Panc1 (cell line): ENCODE measurements around the gene ADCK2. TPM values are rescaled to one million over a fixed set of nuclear protein-coding genes. Genes with fewer than 3 reads are reported as not detected.

Source experiments
- ATAC-seq: fragments of 200-7000 bp; cut with Tn5 transposase; 2 replicates; pipeline ENCODE4 v1.9.1; 2020; ENCODE audit warnings: mild to moderate bottlenecking, moderate library complexity
- BruUV-seq: library from RNA; stranded (reverse); fragments of 400-500 nt; replicated peaks from 2 replicates; lab custom pipeline; 2021; lab: Mats Ljungman, UMichigan
- CTCF ChIA-PET: fragments of 300-600 bp; sonication (Branson Sonifier 250); formaldehyde crosslinking; loops from one replicate; lab custom pipeline; 2022; ENCODE audit warnings: antibody characterized with exemption; lab: Charles Lee
- POLR2A ChIA-PET: fragments of 300-600 bp; sonication (Branson Sonifier 250); formaldehyde crosslinking; loops from one replicate; lab custom pipeline; 2022; ENCODE audit warnings: antibody characterized with exemption; lab: Charles Lee
- DNase-seq: peaks from one replicate; pipeline ENCODE4 v3.0.0-alpha.2; 2010; ENCODE audit warnings: low read depth, low spot score
- H3K27ac ChIP-seq: 2 replicates; pipeline ENCODE4 v1.5.1; 2011; ENCODE audit warnings: mild to moderate bottlenecking, low read length, inconsistent platforms
- H3K27me3 ChIP-seq: fragments of 200-500 bp; sonication (Bioruptor generic); 2 replicates; pipeline ENCODE4 v1.6.0; 2014; ENCODE audit warnings: low read length, inconsistent platforms; ENCODE audit not compliant: control insufficient read depth, insufficient read depth
- H3K36me3 ChIP-seq: fragments of 200-500 bp; sonication (Bioruptor generic); 2 replicates; pipeline ENCODE4 v1.5.1; 2014; ENCODE audit warnings: inconsistent platforms, mild to moderate bottlenecking, low read length, moderate library complexity; ENCODE audit not compliant: control insufficient read depth, insufficient read depth
- H3K4me1 ChIP-seq: 2 replicates; pipeline ENCODE4 v1.5.1; 2011; ENCODE audit warnings: inconsistent platforms, mild to moderate bottlenecking, low read length, moderate library complexity; ENCODE audit not compliant: control insufficient read depth, insufficient read depth
- H3K4me3 ChIP-seq, 2 experiments: 2 replicates each; pipeline ENCODE4 v1.5.1; 2011 to 2012; ENCODE audit warnings: low read depth in 2 of 2, low read length in 2 of 2, mild to moderate bottlenecking in 2 of 2, inconsistent platforms in 1 of 2, moderate library complexity in 1 of 2
- H3K9me3 ChIP-seq: fragments of 200-500 bp; sonication (Bioruptor generic); 2 replicates; pipeline ENCODE4 v1.5.1; 2014; ENCODE audit warnings: low read depth, mild to moderate bottlenecking, inconsistent platforms, low read length, moderate library complexity; ENCODE audit not compliant: control insufficient read depth, insufficient read depth
- POLR2AphosphoS5 ChIP-seq: IDR thresholded peaks from 2 replicates; pipeline ENCODE4 v1.6.1; 2012; ENCODE audit warnings: mild to moderate bottlenecking, low read depth, low read length, moderate library complexity
- SIN3A ChIP-seq: IDR thresholded peaks from 2 replicates; pipeline ENCODE4 v1.6.1; 2012; ENCODE audit warnings: low read depth, mild to moderate bottlenecking, low read length, moderate library complexity, borderline replicate concordance; ENCODE audit not compliant: insufficient read depth
- TCF7L2 ChIP-seq: IDR thresholded peaks from 2 replicates; pipeline ENCODE4 v1.6.1; 2011; ENCODE audit warnings: mild to moderate bottlenecking, low read depth, low read length, inconsistent platforms
- in situ Hi-C: cut with HindIII; loops from 2 replicates; pipeline ENCODE4 v1.10.0; 2016; ENCODE audit warnings: low sequenced_read_pairs, low pct_unique_long_range_greater_than_20kb
- intact Hi-C: fragments of 100-400 bp; cut with micrococcal nuclease; formaldehyde crosslinking; loops from one replicate; pipeline ENCODE4 v1.10.0; 2022; ENCODE audit not compliant: unreplicated experiment
- total RNA-seq: library from RNA; stranded (reverse); gene quantifications from one replicate; pipeline ENCODE4 v1.2.1, GENCODE V29; 2021; ENCODE audit not compliant: unreplicated experiment
- TF ChIP-seq, protein P1 (sequence below), 2 experiments: IDR thresholded peaks; 2 replicates each; pipeline ENCODE4 v1.6.1; 2011 to 2012; ENCODE audit warnings: low read depth in 2 of 2, control low read depth in 1 of 2, low read length in 1 of 2, mild to moderate bottlenecking in 1 of 2, moderate library complexity in 1 of 2; ENCODE audit not compliant: insufficient read depth in 1 of 2
- TF ChIP-seq, protein P2 (sequence below): fragments of 450-650 bp; IDR thresholded peaks from 2 replicates; pipeline ENCODE4 v1.5.1; 2017; ENCODE audit warnings: mild to moderate bottlenecking

ADCK2 gene
- total RNA-seq, 1 experiment from 2014 or later, result 21.6 TPM

DNA sequence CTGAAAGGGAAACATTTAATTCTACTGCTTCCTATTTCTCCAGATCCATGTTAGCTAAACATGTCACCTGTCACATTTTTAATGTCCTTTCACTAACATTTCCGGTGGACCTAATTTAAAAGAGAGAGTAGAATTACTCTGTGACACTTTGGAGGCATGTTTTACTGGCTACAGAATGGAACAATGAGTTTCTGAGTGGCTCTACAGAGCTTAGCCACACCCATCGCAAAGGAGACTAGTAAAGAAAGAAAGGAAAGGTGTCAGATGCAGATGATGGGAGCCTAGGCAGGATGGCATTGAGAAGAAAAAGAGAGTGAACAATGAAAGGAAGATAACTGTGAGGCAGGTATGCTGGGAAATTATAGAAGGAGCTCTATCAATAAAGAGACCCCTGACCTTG is 59.7 kb downstream of the ADCK2 start:
- no TSS peak for BruUV-seq
- no peak for DNase-seq

DNA sequence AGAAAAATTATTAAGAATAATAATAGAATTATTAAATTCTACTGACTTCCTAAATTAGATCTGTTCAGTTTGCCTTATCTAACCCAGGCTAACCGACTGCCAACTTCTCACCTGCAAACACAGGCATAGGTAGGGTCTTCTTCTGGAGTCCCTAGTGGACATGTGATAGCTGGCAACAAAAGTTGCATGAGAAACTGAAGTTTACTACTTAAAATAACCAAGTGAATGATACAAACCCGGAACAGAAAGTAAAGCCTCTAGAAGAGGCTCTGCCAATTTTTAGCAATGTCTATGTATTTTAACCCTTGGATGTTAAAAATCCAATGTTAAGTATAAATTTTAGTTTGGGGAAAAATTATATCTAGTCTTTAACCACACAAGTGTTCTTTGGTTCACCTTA is 61.4 kb downstream of the ADCK2 start:
- Histone ChIP-seq H3K9me3 (no peaks in the 10 kb centered on the region), H3K27ac (no peak overlapping the region), H3K36me3 (peaks cover 2% of the 10 kb centered on the region; the same call in 1 of the 2 replicates), H3K27me3 (no peaks in the 10 kb centered on the region), H3K4me1 (no peaks in the 10 kb centered on the region), H3K4me3 (no peak overlapping the region)
- ATAC-seq (no peak), DNase-seq (no peak)
- CTCF ChIA-PET, result no interaction called here
- intact Hi-C loops (no loop called here), in situ Hi-C loops (no loop called here)
- no TSS peak for BruUV-seq
- TF ChIP-seq, protein P1, sequence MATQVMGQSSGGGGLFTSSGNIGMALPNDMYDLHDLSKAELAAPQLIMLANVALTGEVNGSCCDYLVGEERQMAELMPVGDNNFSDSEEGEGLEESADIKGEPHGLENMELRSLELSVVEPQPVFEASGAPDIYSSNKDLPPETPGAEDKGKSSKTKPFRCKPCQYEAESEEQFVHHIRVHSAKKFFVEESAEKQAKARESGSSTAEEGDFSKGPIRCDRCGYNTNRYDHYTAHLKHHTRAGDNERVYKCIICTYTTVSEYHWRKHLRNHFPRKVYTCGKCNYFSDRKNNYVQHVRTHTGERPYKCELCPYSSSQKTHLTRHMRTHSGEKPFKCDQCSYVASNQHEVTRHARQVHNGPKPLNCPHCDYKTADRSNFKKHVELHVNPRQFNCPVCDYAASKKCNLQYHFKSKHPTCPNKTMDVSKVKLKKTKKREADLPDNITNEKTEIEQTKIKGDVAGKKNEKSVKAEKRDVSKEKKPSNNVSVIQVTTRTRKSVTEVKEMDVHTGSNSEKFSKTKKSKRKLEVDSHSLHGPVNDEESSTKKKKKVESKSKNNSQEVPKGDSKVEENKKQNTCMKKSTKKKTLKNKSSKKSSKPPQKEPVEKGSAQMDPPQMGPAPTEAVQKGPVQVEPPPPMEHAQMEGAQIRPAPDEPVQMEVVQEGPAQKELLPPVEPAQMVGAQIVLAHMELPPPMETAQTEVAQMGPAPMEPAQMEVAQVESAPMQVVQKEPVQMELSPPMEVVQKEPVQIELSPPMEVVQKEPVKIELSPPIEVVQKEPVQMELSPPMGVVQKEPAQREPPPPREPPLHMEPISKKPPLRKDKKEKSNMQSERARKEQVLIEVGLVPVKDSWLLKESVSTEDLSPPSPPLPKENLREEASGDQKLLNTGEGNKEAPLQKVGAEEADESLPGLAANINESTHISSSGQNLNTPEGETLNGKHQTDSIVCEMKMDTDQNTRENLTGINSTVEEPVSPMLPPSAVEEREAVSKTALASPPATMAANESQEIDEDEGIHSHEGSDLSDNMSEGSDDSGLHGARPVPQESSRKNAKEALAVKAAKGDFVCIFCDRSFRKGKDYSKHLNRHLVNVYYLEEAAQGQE (IDR thresholded peaks at IDR 0.05; ENCODE audit: insufficient read depth in 1 of 2, low read depth in 2 of 2, low read length in 1 of 2), result no peak
- no peak for TF ChIP-seq TCF7L2
- no peak for TF ChIP-seq POLR2AphosphoS5
- no peak for TF ChIP-seq SIN3A
- TF ChIP-seq, protein P2, sequence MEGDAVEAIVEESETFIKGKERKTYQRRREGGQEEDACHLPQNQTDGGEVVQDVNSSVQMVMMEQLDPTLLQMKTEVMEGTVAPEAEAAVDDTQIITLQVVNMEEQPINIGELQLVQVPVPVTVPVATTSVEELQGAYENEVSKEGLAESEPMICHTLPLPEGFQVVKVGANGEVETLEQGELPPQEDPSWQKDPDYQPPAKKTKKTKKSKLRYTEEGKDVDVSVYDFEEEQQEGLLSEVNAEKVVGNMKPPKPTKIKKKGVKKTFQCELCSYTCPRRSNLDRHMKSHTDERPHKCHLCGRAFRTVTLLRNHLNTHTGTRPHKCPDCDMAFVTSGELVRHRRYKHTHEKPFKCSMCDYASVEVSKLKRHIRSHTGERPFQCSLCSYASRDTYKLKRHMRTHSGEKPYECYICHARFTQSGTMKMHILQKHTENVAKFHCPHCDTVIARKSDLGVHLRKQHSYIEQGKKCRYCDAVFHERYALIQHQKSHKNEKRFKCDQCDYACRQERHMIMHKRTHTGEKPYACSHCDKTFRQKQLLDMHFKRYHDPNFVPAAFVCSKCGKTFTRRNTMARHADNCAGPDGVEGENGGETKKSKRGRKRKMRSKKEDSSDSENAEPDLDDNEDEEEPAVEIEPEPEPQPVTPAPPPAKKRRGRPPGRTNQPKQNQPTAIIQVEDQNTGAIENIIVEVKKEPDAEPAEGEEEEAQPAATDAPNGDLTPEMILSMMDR, result no peak
- POLR2A ChIA-PET, result interaction anchor here (0.7 kb wide), 1 partner anchor 10 kb away, joined by 3 read pairs; no protein-coding TSS in a partner anchor

More for the DNA sequence above, 59.7 kb downstream of the ADCK2 start:
- no peak for ATAC-seq
- no peaks in the 10 kb centered on the region for H3K9me3 ChIP-seq
- TF ChIP-seq, protein P2, result no peak
- TF ChIP-seq SIN3A, result no peak
- TF ChIP-seq, protein P1 (IDR thresholded peaks at IDR 0.05; ENCODE audit: insufficient read depth in 1 of 2, low read depth in 2 of 2, low read length in 1 of 2), result no peak
- TF ChIP-seq TCF7L2, result no peak
- TF ChIP-seq POLR2AphosphoS5, result no peak
- no peak overlapping the region for H3K27ac ChIP-seq
- H3K4me1 ChIP-seq, result no peaks in the 10 kb centered on the region
- no peaks in the 10 kb centered on the region for H3K36me3 ChIP-seq
- in situ Hi-C loops, result no loop called here
- H3K27me3 ChIP-seq, result no peaks in the 10 kb centered on the region
- ChIA-PET CTCF (no interaction called here), POLR2A (no interaction called here)
- no peak overlapping the region for H3K4me3 ChIP-seq
- intact Hi-C loops, result no loop called here
